Measurements from ENCODE around the gene ASTN1.

DNA sequence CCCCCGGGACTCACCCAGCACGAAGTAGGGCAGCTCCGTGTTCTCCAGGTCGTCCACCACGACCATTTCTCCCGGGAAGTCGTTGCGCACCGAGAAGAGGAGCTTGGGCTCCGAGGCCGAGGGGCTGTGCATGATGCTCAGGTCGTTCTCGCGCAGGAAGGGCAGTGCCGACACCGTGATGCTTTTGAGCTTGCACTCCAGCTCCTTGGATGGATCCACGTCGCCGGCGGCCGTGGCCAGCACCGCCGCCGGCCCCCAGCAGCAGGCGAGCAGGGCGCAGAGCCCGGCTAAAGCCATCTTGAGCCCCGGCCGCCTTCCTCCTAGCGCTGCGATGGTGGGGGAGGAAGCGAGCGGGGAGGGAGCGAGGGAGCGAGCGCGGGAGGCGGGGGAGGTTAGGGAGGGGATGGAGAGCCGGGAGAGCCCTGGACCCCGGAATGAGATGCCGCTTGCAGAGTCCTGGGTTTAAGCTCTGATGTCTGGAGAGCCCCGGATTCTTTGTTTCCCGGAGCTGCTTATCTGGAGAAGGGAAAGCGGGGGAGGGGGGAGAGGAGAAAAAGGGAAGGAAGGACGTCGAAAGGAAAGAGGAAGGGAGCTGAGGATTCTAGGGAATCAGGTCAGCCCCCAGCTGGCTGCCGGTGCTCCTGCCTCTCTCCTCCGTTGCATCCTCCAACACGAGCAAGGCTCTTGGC is at the start of gene ASTN1:
- TF ChIP-seq, protein P1, sequence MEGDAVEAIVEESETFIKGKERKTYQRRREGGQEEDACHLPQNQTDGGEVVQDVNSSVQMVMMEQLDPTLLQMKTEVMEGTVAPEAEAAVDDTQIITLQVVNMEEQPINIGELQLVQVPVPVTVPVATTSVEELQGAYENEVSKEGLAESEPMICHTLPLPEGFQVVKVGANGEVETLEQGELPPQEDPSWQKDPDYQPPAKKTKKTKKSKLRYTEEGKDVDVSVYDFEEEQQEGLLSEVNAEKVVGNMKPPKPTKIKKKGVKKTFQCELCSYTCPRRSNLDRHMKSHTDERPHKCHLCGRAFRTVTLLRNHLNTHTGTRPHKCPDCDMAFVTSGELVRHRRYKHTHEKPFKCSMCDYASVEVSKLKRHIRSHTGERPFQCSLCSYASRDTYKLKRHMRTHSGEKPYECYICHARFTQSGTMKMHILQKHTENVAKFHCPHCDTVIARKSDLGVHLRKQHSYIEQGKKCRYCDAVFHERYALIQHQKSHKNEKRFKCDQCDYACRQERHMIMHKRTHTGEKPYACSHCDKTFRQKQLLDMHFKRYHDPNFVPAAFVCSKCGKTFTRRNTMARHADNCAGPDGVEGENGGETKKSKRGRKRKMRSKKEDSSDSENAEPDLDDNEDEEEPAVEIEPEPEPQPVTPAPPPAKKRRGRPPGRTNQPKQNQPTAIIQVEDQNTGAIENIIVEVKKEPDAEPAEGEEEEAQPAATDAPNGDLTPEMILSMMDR (IDR thresholded peaks at IDR 0.05): no peak
- TF ChIP-seq TAF1 (IDR thresholded peaks at IDR 0.05; ENCODE audit: borderline replicate concordance, low read depth, low read length): no peak
- TF ChIP-seq, protein P2, sequence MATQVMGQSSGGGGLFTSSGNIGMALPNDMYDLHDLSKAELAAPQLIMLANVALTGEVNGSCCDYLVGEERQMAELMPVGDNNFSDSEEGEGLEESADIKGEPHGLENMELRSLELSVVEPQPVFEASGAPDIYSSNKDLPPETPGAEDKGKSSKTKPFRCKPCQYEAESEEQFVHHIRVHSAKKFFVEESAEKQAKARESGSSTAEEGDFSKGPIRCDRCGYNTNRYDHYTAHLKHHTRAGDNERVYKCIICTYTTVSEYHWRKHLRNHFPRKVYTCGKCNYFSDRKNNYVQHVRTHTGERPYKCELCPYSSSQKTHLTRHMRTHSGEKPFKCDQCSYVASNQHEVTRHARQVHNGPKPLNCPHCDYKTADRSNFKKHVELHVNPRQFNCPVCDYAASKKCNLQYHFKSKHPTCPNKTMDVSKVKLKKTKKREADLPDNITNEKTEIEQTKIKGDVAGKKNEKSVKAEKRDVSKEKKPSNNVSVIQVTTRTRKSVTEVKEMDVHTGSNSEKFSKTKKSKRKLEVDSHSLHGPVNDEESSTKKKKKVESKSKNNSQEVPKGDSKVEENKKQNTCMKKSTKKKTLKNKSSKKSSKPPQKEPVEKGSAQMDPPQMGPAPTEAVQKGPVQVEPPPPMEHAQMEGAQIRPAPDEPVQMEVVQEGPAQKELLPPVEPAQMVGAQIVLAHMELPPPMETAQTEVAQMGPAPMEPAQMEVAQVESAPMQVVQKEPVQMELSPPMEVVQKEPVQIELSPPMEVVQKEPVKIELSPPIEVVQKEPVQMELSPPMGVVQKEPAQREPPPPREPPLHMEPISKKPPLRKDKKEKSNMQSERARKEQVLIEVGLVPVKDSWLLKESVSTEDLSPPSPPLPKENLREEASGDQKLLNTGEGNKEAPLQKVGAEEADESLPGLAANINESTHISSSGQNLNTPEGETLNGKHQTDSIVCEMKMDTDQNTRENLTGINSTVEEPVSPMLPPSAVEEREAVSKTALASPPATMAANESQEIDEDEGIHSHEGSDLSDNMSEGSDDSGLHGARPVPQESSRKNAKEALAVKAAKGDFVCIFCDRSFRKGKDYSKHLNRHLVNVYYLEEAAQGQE (IDR thresholded peaks at IDR 0.05; ENCODE audit: low read depth, low read length): no peak
- TF ChIP-seq, protein P3, sequence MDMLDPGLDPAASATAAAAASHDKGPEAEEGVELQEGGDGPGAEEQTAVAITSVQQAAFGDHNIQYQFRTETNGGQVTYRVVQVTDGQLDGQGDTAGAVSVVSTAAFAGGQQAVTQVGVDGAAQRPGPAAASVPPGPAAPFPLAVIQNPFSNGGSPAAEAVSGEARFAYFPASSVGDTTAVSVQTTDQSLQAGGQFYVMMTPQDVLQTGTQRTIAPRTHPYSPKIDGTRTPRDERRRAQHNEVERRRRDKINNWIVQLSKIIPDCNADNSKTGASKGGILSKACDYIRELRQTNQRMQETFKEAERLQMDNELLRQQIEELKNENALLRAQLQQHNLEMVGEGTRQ (IDR thresholded peaks at IDR 0.05; ENCODE audit: borderline replicate concordance, low read depth, low read length): no peak
- TF ChIP-seq EZH2phosphoT487 (IDR thresholded peaks at IDR 0.05; ENCODE audit: borderline replicate concordance, low read depth): no peak
- TF ChIP-seq RXRA (IDR thresholded peaks at IDR 0.05; ENCODE audit: borderline replicate concordance, low read depth): no peak
- TF ChIP-seq YY1 (IDR thresholded peaks at IDR 0.05; ENCODE audit: low read depth): no peak
- TF ChIP-seq EP300 (IDR thresholded peaks at IDR 0.05; ENCODE audit: borderline replicate concordance in 1 of 2, low read depth in 1 of 2, low read length in 1 of 2): no peak
- TF ChIP-seq SIN3A (IDR thresholded peaks at IDR 0.05; ENCODE audit: borderline replicate concordance, low read depth, low read length): no peak
- TF ChIP-seq TEAD4 (IDR thresholded peaks at IDR 0.05; ENCODE audit: borderline replicate concordance, insufficient read depth): no peak
- TF ChIP-seq, protein P4, sequence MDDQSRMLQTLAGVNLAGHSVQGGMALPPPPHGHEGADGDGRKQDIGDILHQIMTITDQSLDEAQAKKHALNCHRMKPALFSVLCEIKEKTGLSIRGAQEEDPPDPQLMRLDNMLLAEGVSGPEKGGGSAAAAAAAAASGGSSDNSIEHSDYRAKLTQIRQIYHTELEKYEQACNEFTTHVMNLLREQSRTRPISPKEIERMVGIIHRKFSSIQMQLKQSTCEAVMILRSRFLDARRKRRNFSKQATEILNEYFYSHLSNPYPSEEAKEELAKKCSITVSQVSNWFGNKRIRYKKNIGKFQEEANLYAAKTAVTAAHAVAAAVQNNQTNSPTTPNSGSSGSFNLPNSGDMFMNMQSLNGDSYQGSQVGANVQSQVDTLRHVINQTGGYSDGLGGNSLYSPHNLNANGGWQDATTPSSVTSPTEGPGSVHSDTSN (IDR thresholded peaks at IDR 0.05): no peak
- no peak for TF ChIP-seq SMC3 (IDR thresholded peaks at IDR 0.05; ENCODE audit: low read depth, low read length)
